ENCODE measurements around the gene HIPK2. TPM values are rescaled to one million over a fixed set of nuclear protein-coding genes. Genes with fewer than 3 reads are reported as not detected.

Gene HIPK2
- total and polyA plus RNA-seq, 2 of the 4 experiments (the other 2 are of a cell fraction), result 22.0 to 27.1 TPM

DNA sequence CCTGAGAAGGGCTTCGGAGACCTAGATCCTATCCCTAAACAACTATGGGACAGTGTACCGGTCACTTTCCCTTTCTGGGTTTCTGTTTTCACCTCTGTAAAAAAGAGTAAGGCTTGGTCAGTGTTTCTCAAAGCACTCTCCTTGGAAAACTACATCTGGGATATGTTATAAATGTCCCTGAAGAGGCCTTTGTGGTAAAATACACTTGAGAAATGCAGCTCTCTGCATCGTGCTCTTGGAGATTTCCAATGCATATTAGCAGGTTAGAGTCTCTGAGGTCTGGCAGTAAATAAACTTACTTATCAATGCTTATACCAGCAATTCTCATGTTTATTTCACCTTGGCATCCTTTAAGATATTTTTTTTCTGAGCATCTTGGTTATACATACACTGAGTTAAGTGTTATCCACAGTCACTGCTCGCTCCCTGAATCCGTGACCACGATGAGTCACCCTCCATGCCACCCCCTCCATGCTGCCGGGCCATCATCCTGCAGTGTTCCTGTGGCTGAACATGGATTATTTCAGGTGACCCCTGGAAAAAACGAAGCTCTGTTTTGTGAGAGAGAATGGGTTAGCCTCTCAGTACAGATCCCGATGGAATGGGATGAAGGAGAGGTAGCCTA is 48.0 kb upstream of the HIPK2 start:
- no peak for TF ChIP-seq CHD1 (IDR thresholded peaks at IDR 0.05; ENCODE audit: low read depth, low read length)
- no peak for TF ChIP-seq RCOR1 (IDR thresholded peaks at IDR 0.05; ENCODE audit: insufficient replicate concordance, low read length)
- peak; percentile 88 for TF ChIP-seq FOS (IDR thresholded peaks at IDR 0.05; ENCODE audit: low read depth, low read length)
- peak; percentile 64 for TF ChIP-seq BHLHE40 (IDR thresholded peaks at IDR 0.05; ENCODE audit: low read depth, low read length)
- Histone ChIP-seq H2BK120ac (ENCODE audit: low read depth, low read length) (peak overlapping the region; percentile 87), H2BK5ac (ENCODE audit: low read depth, low read length, poor library complexity, severe bottlenecking) (peak overlapping the region; percentile 66), H3K4me2 (ENCODE audit: low read depth, low read length) (peak overlapping the region; percentile 73), H3K18ac (ENCODE audit: low read depth, low read length) (peak overlapping the region; percentile 99), H4K5ac (ENCODE audit: low read depth, low read length) (peak overlapping the region; percentile 98), H3K36me3 (ENCODE audit: control insufficient read depth, insufficient read depth, low read length) (no peaks in the 10 kb centered on the region), H2BK15ac (ENCODE audit: low read depth, low read length) (peak overlapping the region; percentile 78; the same call in 2 of the 3 replicates), H2AK5ac (ENCODE audit: low read depth, low read length) (peak overlapping the region; percentile 97), H3K9me1 (ENCODE audit: insufficient read depth, low read length) (peaks cover 16% of the 10 kb centered on the region), H3K56ac (ENCODE audit: extremely low read depth, insufficient read depth, low read length) (no peak overlapping the region), H3K4ac (ENCODE audit: low read depth, low read length) (peak overlapping the region; percentile 93), H3K4me1 (ENCODE audit: control insufficient read depth, insufficient read depth, low read length) (peaks cover 33% of the 10 kb centered on the region), H3K27me3 (ENCODE audit: control insufficient read depth, insufficient read depth, low read length) (peaks cover 9% of the 10 kb centered on the region; the same call in 1 of the 2 replicates), H3K9me3 (ENCODE audit: control insufficient read depth, insufficient read depth, low read length) (no peaks in the 10 kb centered on the region), H3K79me1 (ENCODE audit: low read depth in 1 of 2, low read length in 2 of 2) (peaks cover 0 to 10% of the 10 kb centered on the region in 2 experiments; a peak in 2 of 4 replicates), H3K9ac (ENCODE audit: low read depth, low read length) (peak overlapping the region; percentile 69), H4K91ac (ENCODE audit: insufficient read depth, low read depth, low read length) (peak overlapping the region; percentile 91), H3K4me3 (ENCODE audit: insufficient read depth, low read depth, low read length) (no peak overlapping the region), H4K8ac (ENCODE audit: low read depth in 2 of 2, low read length in 2 of 2) (peak overlapping the region; percentile 30 to 80; a peak in 2 of 4 replicates), H3K14ac (replicated peaks; ENCODE audit: low read depth, low read length) (peak overlapping the region; percentile 82), H2AFZ (replicated peaks; ENCODE audit: low read length, poor library complexity) (peak overlapping the region; percentile 44), H3K27ac (ENCODE audit: insufficient read depth, low read length) (peak overlapping the region; percentile 98), H4K20me1 (ENCODE audit: insufficient read depth, low read length) (no peaks in the 10 kb centered on the region), H3K23ac (ENCODE audit: low read depth, low read length) (peak overlapping the region; percentile 63; the same call in 1 of the 2 replicates), H2AK9ac (replicated peaks; ENCODE audit: low read depth, low read length, poor library complexity) (peak overlapping the region; percentile 20), H2BK20ac (ENCODE audit: low read depth, low read length) (peak overlapping the region; percentile 86)
- ChIA-PET CTCF (interaction anchor here (0.5 kb wide), 1 partner anchor 44 kb away, joined by 3 read pairs; no protein-coding TSS in a partner anchor), POLR2A (ENCODE audit: unreplicated experiment) (no interaction called here)
- DNase-seq (peak; percentile 81), ATAC-seq (ENCODE audit: low read depth) (peak; percentile 59)
- no TSS peak for BruUV-seq (replicated peaks)
- in situ Hi-C loops (cut with MboI; ENCODE audit: low sequenced_read_pairs), result no loop called here
- dilution Hi-C loops (cut with HindIII; ENCODE audit: low sequenced_read_pairs, unreplicated experiment), result no loop called here
- 57% methylated on average over 1 of the region's 9 CpGs; no CpG with 5 or more reads in 1 of the 2 experiments for WGBS, 2 experiments (ENCODE audit: extremely low coverage in 2 of 2, insufficient read length in 1 of 2)
- intact Hi-C loops (cut with micrococcal nuclease), result loop anchor here (2.0 to 5.0 kb wide), 2 partner anchors 89 to 172 kb away; no protein-coding TSS in a partner anchor

Measured in IMR-90 (cell line).